Right forelimb (tissue), 1 donor: Measurements from ENCODE around the gene FILIP1L.

Source experiments
- DNase-seq: peaks from one replicate; pipeline ENCODE4 v3.0.0-alpha.2; 2018

The FILIP1L gene

DNA sequence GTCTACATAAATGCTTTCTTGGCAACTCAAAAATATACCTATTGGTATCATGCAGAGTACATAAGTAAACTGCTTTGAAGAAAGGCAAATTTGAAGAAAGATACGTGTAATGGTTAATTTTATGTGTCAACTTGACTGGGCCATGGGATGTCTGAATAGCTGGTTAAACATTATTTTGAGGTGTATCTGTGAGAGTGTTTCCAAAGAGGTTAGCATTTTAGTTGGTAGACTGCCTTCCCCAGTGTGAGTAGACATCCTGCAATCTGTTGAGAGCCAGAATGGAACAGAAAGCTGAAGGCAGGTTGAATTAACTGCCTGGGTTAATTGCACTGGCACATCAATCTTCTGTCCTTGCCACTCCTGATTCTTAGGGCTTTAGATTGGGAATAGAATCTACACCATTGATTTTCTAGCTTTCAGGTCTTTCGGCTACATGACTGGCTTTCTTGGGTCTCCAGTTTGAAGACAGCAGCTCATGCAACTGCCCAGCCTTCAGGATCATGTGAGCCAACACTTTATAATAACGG is 198.3 kb downstream of the FILIP1L start:
- DNase-seq, result no peak

DNA sequence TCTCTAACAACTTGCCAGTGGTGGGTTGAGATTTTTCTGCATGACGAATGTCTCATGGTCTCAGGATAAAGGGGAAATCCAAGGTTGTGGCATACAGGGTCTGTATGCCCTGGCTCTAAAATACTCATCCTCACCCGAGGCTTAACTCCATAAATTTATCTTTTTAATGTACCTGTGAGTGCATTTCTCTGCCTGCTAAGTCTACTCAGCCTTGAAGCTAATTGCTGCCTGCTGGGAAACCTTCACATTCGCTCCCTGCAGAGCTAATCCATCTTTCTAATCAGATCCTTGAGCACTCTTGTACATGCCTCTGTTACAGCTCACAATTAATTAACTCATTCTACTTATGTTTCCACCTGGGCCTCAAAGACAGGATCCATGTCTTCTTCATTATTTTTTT is 202.9 kb downstream of the FILIP1L start:
- DNase-seq, result no peak

DNA sequence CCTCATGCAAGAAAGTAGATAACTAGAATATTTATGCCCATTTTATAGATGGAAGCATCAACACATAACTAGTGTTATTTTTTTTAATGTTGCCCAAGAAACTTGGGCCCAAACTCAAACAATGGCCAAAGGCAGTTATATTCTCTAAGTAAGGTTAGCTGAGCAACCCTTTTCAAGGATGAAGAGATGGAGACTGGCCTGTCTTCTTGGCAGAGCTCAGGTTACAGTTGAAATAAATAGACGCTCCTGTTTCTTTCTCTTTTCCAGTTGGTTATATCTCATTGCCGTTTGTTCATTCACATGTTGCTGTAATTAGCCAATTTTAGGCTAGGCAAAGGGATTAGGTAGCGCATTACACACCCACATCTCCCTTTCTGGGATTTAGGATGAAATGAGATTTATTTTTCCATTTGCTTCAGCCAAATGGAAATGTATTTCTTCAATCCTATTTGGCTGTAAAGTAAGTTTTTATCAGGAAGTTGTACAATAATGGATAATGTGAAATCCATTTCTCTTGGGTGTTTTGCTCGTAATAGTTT is 203.5 kb downstream of the FILIP1L start:
- DNase-seq, result no peak

DNA sequence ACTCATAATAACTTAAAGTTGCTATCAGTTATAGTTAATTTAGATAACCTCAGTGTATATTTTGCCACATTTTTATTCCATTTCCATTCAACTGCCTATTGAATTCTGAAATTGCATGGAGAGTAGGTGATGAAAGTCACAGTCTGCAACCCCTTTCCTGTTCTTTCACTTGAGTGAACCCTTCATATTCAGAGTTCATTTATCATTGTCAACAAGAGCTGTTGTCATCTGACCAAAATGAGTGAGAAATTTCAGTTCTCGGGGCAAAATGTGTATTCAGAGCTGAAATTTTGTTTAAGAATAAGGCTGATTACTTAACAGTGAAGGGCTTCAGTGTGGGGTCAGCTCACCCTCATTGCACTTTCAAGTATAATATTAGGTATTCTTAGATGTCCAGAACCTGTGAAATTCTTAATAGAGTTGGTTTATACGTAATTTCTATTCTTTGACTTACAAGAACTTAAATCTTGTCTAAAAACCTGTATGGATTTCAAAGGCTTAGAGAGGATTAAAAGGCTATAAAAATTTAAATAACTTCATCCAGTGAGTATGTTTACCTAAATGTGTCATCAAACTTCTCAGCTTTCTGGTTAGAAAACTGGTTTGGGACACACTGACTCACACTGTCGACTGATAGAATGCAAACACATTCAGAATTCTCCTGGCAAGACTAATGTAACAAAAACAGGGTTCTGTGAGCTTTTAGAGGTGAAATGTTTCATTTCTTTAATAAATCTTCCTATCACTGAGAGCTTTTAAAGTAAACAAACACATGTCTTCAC is 204.4 kb downstream of the FILIP1L start:
- DNase-seq, result no peak

- no peak for DNase-seq
Observed at GRCh38 chr3:99907959-99908544, 206.2 kb downstream of the FILIP1L start.

- DNase-seq, result no peak
Observed at GRCh38 chr3:99903869-99904268, 210.4 kb downstream of the FILIP1L start.

DNA sequence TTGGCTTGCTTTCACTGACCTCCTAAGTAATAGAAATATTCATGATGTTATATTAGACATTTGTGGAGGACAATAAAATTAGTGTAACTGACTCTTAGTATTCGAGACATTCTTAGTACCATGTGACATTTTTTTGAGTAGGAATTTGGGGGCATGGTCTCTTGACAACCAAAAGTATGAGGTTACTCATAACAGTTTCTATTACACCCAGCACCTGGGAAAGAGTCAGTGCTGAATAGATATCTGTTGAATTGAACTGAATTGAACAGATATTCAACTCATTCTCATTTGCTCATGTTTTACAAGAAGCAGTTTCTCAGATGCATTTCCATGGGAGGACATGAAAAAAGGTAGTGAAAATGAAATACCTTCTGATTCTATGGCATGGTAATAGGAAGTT is 212.2 kb downstream of the FILIP1L start:
- no peak for DNase-seq

- DNase-seq, result no peak
Observed at GRCh38 chr3:99901200-99901926, 212.9 kb downstream of the FILIP1L start.

GRCh38 chr3:99900248-99900647 is 214.1 kb downstream of the FILIP1L start:
- no peak for DNase-seq

DNA sequence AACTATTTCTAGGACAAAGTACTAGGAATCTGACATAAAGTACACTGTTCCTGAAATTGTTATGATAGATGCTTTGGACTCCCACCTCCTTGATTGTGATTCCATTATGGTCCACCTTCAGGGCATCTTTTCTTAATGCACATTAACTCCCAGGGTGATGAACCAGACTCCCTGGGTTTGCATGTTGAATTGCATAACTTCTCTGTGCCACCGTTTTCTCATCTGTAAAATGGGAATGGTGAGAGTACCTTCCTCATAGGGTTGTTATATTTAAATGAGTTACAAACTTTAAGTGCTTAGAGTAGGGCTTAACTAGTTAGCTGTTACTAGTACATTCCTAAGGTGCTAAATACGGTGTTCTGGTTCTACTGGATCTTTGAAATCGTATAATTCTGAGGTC is 214.7 kb downstream of the FILIP1L start:
- no peak for DNase-seq

GRCh38 chr3:99896482-99896881 is 217.8 kb downstream of the FILIP1L start:
- no peak for DNase-seq

- no peak for DNase-seq
Observed at GRCh38 chr3:99895703-99896441, 218.4 kb downstream of the FILIP1L start.

GRCh38 chr3:99895131-99895696 is 219.1 kb downstream of the FILIP1L start:
- DNase-seq, result no peak

DNA sequence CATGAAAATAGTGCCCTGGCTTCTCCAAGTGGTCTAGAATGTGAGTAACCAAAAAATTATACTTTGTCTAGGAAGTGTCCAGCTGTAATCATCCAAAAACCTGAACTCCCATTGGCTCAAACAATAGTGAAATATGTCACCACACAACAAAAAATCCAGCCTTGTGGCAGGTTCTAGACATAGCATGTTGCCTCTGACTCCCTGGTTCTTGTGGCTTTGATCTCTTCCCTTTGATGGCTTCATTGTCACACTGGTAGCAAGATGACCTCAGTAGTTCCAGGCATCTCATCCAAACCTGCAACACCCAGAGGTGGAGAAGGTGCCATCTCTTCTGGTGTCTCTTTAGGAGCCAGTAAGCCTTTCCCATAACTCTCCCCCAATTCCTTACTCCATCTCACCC is 222.0 kb downstream of the FILIP1L start:
- DNase-seq, result no peak

GRCh38 chr3:99891610-99892285 is 222.6 kb downstream of the FILIP1L start:
- DNase-seq, result no peak

DNA sequence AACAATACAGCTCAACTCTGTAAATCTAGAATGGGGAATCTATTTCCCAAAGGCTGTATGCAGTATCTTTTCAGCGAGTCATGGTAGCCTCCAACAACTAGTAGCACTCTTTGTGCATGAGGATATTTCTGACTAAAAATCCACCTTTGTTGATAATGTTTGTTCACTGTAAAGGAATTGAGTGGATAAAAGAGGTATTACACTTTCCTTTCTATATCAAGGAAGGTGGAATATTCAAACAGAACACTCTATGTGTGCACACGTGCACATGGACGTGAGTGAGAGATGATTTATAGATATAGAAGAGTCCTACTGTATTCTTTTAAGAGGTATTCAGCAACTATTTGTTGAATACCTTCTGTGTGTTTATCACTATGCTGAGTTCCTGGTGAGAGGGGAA is 228.4 kb downstream of the FILIP1L start:
- no peak for DNase-seq

- no peak for DNase-seq
Observed at GRCh38 chr3:99885085-99885484, 229.2 kb downstream of the FILIP1L start.

- no peak for DNase-seq
Observed at GRCh38 chr3:99884484-99884883, 229.8 kb downstream of the FILIP1L start.

DNA sequence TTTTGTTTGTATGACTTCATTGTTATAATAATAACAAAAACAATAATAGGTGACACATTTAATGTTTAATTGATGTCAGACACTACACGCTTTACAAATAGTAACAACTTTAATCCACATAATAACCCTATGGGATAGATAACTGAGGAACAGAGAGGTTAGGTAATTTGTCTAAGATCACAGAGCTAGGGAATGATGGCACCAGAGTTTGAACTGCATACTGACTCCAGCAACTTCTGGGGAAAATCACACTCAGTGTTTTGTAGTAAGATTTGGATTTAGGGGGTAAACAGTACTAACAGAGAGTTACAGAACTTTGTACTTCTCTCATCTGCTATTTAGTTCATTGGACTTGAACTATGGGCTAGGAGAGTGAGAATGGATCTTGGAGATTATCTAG is 230.6 kb downstream of the FILIP1L start:
- DNase-seq, result no peak

DNA sequence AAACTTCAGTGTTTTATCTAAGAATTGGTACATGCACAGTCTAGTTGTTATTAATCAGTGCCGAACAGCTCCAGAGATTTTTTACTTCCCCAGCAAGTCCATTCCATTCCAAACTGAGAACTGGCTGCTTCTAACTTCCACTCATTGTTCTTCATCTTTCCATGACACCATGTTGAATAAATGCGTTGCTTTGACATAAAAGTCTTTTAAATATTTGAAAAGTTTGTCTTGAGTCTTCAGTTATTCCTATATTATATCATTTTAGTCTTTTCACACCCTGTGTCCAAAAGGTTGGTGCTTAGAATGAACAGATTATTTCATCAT is 231.2 kb downstream of the FILIP1L start:
- DNase-seq, result no peak

GRCh38 chr3:99882436-99883137 is 231.7 kb downstream of the FILIP1L start:
- DNase-seq, result no peak
